AG04449 (cell line): ENCODE measurements around the gene AIRE.
"Not testable (repeated sequence)": the region's sequence is repeated elsewhere in the genome, so short reads cannot be mapped to it uniquely, and the experiment has no call there.

Experiments
- CTCF ChIA-PET: fragments of 350-600 bp; formaldehyde crosslinking; extraction: SDS; loops from one replicate; lab custom pipeline; 2021; ENCODE audit warnings: antibody characterized with exemption; lab: Yijun Ruan, JAX
- POLR2A ChIA-PET: fragments of 400-600, 350-600 bp; formaldehyde crosslinking; extraction: SDS; loops from one replicate; lab custom pipeline; 2020; ENCODE audit warnings: antibody characterized with exemption, inconsistent platforms; lab: Yijun Ruan, JAX
- DNase-seq: peaks from one replicate; pipeline ENCODE4 v3.0.0-alpha.2; 2010; ENCODE audit warnings: low read depth, low spot score
- H3K4me3 ChIP-seq: 2 replicates; pipeline ENCODE4 v1.5.1; 2011; ENCODE audit warnings: low read depth, mild to moderate bottlenecking, control low read depth, low read length
- TF ChIP-seq, protein P1 (sequence below): IDR thresholded peaks from one replicate; pipeline ENCODE4 v1.5.1; 2011; ENCODE audit warnings: mild to moderate bottlenecking, moderate library complexity, low read length, control low read depth, inconsistent platforms; ENCODE audit not compliant: insufficient read depth; ENCODE audit errors: missing control alignments

Gene AIRE

DNA sequence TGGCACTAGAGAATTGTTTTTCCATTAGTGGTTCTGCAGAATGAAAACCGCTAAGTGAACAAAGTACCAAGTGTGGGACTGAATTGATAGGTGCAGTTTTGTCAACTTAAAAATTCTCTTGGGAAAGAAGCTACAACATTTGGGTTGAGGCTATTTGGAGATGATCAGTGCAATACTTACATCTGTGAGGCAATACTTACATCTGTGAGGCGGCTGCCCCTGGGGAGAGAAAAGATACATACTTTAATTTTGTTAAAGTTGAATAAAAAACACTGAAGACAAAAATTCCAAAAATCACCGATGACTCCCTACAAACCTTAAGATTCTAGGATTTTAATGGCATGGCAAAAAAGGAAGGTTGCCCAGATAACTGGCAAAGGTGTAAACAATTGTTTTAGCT is 51.8 kb downstream of the AIRE start:
- ChIA-PET POLR2A (no interaction called here), CTCF (interaction anchor here (0.9 to 2.2 kb wide), 6 partner anchors 8 to 462 kb away, joined by 3 to 10 read pairs (median 5); no protein-coding TSS in a partner anchor)
- TF ChIP-seq, protein P1, sequence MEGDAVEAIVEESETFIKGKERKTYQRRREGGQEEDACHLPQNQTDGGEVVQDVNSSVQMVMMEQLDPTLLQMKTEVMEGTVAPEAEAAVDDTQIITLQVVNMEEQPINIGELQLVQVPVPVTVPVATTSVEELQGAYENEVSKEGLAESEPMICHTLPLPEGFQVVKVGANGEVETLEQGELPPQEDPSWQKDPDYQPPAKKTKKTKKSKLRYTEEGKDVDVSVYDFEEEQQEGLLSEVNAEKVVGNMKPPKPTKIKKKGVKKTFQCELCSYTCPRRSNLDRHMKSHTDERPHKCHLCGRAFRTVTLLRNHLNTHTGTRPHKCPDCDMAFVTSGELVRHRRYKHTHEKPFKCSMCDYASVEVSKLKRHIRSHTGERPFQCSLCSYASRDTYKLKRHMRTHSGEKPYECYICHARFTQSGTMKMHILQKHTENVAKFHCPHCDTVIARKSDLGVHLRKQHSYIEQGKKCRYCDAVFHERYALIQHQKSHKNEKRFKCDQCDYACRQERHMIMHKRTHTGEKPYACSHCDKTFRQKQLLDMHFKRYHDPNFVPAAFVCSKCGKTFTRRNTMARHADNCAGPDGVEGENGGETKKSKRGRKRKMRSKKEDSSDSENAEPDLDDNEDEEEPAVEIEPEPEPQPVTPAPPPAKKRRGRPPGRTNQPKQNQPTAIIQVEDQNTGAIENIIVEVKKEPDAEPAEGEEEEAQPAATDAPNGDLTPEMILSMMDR, result no peak
- H3K4me3 ChIP-seq, result no peak overlapping the region
- DNase-seq, result no peak

DNA sequence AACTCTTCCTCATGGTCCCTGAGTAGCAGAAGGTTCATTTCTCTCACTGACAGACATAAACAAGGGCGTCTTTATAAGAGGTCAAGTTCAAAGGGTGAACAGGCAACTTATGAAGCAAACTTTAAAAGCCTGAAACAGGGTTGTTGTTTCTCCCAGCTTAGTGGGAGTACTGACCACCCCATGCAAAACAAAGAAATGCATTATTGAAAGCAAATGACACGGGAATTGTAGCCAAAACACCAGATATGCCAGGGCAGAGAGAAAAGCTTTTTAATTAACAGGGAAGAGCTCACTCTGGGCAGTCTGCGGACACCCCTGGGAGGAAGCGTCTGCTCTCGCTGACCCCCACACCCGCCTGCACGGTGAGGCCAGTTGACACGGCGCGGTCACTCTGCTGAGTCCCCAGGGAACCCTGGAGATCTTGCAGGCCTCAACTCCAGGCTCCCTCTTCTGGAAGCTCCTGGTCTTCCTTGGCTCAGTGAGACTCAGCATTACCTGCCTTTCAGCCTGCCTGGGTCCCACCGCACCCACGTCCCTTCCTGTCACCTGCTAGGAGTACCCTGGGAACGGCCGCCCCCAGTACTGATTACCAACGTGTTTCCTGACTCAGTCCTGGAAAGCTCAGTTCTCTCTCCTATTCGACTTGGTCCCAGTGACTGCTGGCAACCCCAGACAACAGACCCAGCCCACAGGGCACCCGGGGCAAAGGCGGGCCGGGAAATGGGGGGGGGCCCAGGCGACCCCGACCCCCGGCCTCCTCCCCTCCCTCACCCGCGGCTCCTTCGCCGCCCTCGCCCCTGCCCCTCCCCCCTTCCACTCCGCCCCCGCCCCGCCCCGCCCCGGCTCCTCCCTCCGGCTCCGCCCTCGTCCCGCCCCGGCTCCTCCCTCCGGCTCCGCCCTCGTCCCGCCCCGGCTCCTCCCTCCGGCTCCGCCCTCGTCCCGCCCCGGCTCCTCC is 52.5 kb downstream of the AIRE start:
- CTCF ChIA-PET, result interaction anchor here (0.9 to 2.2 kb wide), 7 partner anchors 9 to 461 kb away, joined by 3 to 10 read pairs (median 5); no protein-coding TSS in a partner anchor
- TF ChIP-seq, protein P1, result peak; percentile 51
- peak; percentile 5 for DNase-seq
- peak overlapping the region; percentile 53 for H3K4me3 ChIP-seq
- POLR2A ChIA-PET, result interaction anchor here (0.6 to 1.2 kb wide), 4 partner anchors 9 to 140 kb away, joined by 3 read pairs; partner anchors contain the start of gene PFKL

DNA sequence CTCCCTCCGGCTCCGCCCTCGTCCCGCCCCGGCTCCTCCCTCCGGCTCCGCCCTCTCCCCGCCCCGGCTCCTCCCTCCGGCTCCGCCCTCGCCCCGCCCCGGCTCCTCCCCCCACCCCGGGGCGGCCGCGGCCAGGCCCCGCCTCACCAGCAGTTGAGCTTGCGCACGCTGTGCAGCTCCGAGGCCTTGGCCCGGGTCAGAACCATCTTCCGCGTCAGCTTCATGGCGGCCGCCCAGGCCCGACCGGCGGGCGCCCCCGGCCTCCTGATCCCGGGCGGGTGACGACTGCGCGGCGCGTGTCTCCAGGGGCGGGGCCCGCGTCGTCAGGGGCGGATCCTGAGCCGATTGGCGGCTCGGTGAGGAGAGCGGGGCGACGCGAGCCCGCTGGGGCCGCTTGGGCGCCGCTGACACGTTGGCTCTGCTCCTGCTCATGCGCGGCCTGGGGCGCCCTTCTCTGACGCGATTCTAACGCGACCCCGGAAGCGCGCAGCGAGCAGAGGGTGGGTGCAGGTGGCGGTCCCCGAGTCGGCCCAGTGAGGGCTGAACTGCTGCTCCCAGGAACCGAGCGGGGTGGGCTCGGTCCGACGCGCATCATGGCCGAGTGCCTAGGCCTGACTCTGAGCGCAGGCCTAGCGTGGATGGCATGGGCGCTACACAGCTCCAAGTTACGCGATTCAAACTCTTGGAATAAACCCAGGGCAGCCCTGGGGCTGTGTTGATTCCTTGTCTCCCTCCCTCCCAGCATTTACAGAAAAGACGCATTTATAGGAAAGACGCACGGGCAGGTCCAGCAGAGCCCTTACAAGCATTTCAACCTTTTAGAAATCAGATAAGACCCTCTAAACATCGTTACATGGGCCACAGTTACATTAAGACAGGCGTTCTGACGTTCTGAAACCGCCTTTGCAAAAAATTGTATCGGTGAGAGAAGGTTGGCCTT is 53.6 kb downstream of the AIRE start, which contains the start of gene CFAP410:
Gene CFAP410 (minus strand): TSS at position 420 of the 940 bp plus-strand sequence. CDS start 196 bp downstream, at position 224.
- CTCF ChIA-PET, result interaction anchor here (0.7 to 1.2 kb wide), 2 partner anchors 34 to 454 kb away, joined by 5 to 6 read pairs; no protein-coding TSS in a partner anchor
- TF ChIP-seq, protein P1, result no peak

DNA sequence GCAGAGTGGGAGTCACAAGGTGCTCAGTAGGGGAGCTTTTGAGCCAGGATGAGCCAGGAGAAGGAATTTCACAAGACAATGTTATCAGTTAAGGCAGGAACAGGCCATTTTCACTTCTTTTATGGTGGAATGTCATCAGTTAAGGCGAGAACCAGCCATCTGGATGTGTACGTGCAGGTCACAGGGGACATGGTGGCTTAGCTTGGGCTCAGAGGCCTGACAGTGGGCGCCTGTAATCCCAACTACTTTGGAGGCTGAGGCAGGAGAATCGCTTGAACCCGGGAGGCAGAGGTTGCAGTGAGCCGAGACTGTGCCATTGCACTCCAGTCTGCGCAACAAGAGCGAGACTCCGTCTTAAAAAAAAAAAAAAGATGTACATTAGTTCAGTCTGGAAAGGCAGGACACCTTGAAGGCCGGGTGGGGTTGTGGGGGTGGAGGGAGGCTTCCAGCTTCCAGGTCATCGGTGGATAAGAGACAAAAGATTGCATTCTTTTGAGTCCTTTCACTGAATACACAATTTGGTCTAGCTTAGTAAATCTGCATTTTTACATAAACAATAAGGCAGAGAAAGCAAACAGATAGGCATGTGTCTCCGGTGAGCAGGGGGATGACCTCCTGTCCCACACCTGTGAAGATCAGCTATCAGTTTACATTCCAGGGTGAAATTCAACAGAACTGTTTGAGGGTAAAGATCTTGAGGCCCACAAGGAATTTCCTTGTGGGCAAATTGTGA is 56.2 kb downstream of the AIRE start:
- H3K4me3 ChIP-seq, POLR2A ChIA-PET, DNase-seq: not testable (repeated sequence)
- CTCF ChIA-PET, result interaction anchor here (1.0 to 2.0 kb wide), 3 partner anchors 11 to 451 kb away, joined by 3 to 6 read pairs (median 3); partner anchors contain the start of gene TRPM2

More for the DNA sequence above, 53.6 kb downstream of the AIRE start, which contains the start of gene CFAP410:
- POLR2A ChIA-PET, result interaction anchor here (0.6 to 1.2 kb wide), 4 partner anchors 10 to 139 kb away, joined by 3 read pairs; partner anchors contain the start of gene PFKL
- peak within 1 kb of the TSS; percentile 99 for H3K4me3 ChIP-seq
- DNase-seq, result peak; percentile 52

DNA sequence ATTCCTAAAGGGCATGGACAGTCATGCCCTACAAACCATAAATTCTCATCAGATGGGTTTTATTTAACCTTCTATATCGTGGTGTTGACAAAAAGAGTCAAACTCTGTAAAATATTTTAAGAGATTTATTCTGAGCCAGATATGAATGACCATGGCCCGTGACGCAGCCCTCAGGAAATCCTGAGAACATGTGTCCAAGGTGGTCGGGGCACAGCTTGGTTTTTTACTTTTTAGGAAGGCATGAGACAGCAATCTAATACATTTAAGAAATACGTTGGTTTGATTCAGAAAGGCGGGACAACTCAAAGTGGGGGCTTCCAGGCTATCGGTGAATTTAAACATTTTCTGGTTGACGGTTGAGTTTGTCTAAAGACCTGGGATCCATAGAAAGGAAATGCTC is 57.3 kb downstream of the AIRE start:
- POLR2A ChIA-PET, H3K4me3 ChIP-seq, CTCF ChIA-PET, DNase-seq: not testable (repeated sequence)

DNA sequence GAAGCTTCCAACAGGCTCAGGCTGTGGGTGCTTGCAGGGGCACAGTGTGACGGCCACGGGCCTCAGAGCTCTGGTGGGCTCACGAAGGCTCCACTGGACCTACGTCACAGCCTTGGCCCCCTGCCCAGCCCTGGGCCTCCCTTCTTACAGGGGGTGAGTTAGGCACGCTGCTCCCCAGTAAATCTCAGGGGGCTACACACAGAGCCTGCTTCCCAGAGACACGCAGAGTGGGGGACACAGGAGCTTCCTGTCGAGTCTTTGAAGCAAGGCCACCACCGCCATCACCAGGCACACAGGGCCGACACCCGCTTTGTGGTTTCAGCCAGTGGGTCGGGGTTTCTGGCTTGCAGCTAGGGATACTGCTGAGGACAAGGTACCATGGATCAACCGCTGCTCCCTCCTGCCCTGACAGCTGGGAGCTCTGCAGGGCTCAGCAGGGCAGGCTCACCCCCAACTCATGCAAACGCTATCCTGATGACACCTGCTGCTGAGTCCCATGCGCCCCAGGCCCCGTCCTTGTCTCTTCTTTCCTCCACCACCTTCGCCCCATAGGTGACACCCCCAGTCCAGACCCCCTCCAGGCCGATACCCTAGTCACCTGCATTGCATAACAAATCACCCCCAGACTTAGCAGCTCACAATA is 59.0 kb downstream of the AIRE start:
- H3K4me3 ChIP-seq, result no peak overlapping the region
- CTCF ChIA-PET, result no interaction called here
- TF ChIP-seq, protein P1, result no peak
- DNase-seq, result no peak
- POLR2A ChIA-PET, result no interaction called here
